Stimulated activated CD4-positive, alpha-beta T cell treated with anti-CD3 and anti-CD28 coated beads, Interleukin-12 subunit alpha, Interleukin-12 subunit beta, amount 100 ng/mL, for 48 hours (primary cell): ENCODE results near the gene SPATA1.
A peak's percentile ranks its signal among the peaks of the same experiment; 100 is the strongest.

Experiments used
- DNase-seq, 3 donors: peaks; one replicate each; pipeline ENCODE4 v3.0.0-alpha.2; 2020; ENCODE audit warnings: low read depth in 2 of 3, low spot score in 1 of 3

Gene SPATA1, protein sequence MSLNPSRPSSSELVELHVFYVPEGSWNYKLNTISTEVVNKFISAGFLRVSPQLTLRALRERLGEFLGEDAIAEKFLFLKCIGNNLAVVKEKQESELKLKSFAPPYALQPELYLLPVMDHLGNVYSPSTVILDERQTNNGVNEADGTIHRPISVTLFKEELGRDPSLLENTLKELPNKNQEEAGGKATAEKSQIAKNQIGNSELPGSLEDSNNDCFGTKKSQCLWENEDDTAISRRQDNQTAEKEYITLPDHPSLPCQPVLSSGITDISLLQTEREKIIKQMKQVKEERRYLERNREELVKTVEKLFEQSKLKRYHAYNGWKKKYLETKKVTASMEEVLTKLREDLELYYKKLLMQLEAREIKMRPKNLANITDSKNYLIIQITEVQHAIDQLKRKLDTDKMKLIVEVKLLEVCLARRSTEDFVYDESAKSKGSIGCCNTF

DNA sequence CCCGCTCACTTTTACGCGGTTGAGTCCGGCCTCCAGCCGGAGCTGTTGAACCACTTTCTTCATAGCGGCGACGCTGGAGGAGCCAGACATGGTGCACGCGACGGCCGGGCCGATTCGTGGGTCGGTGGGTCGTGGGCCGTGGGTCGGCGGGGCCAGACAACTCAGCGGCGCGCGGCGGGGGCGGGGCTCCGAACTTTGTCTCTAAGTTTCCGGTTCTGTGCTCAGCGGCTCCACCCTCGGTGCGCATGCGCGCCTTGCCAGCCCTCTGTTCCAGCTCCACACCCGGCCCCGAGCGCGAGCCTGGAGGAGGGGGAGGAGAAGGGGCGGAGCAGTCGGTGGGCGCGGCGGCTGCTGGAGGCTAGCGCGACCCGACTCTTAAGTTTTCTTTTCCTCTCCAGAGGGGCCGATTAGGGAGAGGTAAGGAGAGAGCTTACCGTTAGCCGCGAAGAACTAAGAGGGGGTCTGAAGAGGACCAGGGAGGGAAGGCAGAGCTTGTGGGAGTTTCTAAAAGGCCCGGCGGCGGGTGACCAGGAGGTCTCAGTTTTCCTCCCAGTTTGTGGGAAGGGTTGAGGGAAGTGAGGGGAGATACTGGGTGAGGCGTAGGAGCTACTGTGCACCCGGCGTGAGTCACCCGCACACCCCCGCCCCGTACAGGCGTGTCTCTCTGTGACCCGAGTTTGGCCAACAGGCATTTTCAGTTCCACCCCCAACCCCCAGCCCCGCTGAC lies at the start of gene SPATA1, which contains the start of gene GNG5:
TSS of gene SPATA1 (plus strand) at position 385 of the 727 bp plus-strand sequence. CDS start 9,974 bp downstream, outside the sequence.
TSS of gene GNG5 (minus strand) at position 580 of the 727 bp plus-strand sequence. CDS start at position 90, 490 bp downstream.
- DNase-seq, result peak; percentile 93 to 97 (median 96)

DNA sequence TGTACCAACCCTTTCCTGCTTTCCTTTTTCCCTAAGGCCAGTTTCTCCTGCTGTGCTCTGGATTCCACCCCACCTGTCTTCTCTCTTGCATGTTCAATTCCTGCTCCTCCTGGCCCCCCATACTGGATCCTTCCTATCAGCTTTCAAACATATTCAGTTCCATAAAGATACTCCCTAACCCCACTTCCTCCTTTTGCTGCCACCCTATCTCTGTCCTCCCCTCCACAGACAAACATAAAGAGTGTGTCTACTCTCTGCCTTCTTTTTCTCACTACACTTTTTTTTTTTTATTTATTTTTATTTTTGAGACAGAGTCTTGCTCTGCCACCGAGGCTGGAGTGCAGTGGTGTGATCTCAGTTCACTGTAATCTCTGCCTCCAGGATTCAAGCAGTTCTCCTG lies 44.1 kb upstream of the SPATA1 start:
- DNase-seq, result no peak

DNA sequence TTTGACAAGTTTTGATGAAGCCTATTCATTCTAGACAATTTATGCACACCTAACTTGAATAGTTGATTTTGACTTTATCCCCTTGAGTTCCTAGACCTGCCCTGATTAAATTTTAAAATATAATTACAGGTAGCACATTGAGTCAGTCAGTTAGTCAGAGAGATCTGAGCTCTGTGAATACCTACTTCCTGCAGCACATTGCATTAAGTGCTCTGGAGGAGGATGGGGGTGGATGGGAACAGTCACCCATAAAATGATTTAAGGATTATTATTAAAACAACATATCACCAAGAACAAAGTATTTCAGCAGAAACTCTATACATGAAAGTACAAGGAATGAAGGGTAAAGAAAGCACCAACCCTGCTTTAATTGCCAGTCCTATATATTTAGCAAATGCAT lies 38.9 kb upstream of the SPATA1 start:
- no peak for DNase-seq

DNA sequence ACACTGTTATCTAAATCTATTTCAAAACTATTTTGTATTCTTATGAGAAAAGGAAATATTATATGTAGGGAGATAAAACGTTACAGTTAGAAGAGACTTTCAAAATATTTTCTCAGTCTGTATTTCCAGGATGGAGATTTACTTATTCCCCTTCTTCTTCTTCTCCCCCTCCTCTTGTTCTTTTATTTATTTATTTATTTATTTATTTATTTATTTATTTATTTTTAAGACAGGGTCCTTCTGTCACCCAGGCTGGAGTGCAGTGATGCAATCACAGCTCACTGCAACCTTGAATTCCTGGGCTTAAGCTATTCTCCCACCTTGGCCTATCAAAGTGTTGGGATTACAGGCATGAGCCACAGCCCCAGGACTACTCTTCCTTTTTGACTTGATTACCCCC lies 30.0 kb upstream of the SPATA1 start:
- DNase-seq, result no peak

- DNase-seq, result peak; percentile 53 to 69 (median 59)
Measured at GRCh38 chr1:84478876-84479868, 27.0 kb upstream of the SPATA1 start, which contains the start of gene RPF1. RPF1 (plus strand) TSS chr1:84479266; CDS start chr1:84479282, 16 bp downstream.

DNA sequence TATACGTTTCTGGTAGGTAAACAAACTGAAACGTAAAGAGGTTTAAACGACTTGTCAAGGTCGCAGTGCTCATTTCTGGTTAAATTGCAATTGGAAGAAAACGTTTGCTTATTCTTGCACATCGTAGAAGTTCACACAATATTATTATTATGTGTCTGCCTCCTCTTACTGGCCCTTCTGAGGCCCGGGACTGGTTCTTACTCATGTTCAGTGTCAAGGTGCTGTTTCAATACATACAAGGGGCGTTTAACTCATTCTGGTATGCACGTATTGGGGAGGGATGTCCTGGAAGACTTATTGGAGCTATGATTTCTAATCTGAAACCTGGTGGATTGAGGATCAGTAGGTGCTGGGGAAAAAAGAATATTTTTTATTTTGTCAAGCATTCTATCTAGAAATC lies 26.2 kb upstream of the SPATA1 start:
- no peak for DNase-seq

- no peak for DNase-seq
Measured at GRCh38 chr1:84480650-84481049, 25.5 kb upstream of the SPATA1 start.

DNA sequence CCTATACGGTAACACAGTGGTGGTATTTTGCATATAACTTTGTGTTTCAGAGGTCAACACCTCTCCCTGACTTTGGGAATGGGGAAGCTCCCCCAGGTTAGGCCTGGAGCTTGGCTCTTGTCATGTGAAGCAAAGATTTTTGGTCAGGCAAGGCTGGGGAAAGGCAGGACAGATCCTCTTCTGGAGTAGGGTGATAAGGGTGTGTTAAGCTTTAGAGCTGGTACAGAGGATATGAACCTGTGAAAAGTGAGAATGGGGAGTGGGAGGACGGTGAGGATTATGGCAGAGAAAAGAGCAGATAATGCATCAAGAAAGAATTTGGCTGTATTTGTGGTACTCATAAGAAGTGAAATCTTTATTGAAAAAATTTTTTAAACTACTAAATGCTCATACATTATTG lies 24.9 kb upstream of the SPATA1 start:
- DNase-seq, result no peak

GRCh38 chr1:84488107-84488506 lies 18.1 kb upstream of the SPATA1 start:
- no peak for DNase-seq

- no peak for DNase-seq
Measured at GRCh38 chr1:84489766-84490165, 16.4 kb upstream of the SPATA1 start.

- DNase-seq, result no peak
Measured at GRCh38 chr1:84492726-84493125, 13.5 kb upstream of the SPATA1 start.

- DNase-seq, result no peak
Measured at GRCh38 chr1:84493747-84494146, 12.4 kb upstream of the SPATA1 start.

GRCh38 chr1:84496498-84496897 lies 9.7 kb upstream of the SPATA1 start:
- DNase-seq, result no peak

DNA sequence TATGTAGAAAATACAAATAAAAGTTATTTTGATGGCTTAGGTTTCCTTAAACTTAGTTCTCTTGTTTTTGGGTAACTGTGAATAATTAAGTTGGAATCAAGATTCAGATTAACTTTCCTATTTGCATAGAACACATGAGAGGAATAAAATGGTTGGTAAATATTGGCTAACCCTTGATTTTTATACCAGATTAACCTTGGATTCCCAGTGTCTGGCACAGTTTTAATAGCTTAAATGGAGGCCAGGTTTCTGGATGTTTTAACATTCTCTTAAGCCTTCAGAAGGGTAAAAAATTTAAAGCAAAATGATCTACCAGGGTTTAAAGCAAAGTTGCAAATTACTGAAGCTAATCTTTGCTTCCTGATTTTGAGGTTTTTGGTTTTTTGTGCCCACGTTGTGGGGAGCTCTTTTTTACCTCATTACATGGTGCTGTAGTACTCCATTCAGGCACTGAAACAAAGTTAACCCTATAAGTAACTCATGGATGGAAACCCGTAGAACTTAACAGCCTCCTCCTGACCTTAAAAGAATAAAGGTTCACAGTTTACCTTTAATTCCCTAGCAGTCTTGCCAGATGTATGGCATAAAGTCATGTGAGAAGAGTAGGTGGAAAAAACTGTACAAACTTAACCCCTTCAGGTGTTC lies 8.4 kb upstream of the SPATA1 start:
- no peak for DNase-seq

DNA sequence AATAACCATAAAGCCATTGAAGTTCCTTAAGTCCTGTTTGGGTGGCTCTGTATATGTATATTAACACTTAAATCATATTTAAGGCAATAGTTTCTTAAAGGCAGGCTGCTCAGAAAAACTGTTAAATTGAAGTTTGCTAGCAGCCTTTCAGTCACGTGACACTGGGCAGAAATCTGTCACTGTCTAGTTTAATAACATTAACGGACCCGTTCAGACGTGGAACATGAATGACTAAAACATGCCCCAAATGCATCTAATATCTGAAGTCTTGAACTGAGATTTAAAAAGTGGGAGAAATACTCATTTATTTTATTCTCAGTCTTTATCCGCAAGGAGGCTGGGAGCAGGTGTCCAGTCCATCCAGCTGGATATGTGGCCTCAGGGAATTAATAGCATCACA lies 3.3 kb upstream of the SPATA1 start:
- no peak for DNase-seq

DNA sequence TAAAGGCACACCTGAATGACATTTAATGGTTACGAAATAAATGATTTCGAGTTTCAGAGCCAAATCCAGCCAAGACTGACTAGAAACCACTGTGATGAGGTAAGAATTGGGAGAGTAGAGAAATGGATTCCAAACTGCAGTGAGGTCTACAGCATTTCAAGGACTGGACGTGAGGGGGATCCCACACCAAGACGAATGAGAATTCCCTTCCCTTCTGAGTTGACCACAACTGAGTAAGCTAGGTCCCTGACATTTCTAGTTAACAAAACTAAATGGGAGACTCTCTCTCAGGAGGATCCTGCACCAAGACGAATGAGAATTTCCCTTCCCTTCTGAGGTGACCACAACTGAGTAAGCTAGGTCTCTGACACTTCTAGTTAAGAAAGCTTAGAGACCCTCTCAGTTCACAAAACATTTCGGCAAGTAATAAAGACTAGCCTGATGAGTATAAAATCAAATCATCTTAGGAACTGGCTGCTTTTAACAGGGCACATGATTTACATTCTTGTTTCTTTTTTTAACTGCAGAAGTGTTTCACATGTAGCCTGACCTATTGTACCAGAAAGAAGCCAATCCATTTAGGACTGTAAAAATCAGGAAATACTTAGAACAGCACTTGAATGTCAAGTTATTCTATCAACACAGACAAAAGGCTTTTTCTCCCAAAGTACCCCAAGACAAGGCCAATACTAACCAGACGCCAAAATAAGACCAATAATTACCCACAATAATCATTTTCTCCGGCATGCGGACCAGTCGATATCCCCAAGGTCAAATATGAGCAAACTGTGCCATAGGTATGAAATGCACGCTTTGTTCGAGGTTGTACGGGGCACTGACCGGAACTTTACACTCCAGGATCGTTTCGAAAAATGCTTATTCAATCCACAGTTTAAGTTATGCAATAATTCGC lies 1.4 kb upstream of the SPATA1 start:
- DNase-seq, result no peak

DNA sequence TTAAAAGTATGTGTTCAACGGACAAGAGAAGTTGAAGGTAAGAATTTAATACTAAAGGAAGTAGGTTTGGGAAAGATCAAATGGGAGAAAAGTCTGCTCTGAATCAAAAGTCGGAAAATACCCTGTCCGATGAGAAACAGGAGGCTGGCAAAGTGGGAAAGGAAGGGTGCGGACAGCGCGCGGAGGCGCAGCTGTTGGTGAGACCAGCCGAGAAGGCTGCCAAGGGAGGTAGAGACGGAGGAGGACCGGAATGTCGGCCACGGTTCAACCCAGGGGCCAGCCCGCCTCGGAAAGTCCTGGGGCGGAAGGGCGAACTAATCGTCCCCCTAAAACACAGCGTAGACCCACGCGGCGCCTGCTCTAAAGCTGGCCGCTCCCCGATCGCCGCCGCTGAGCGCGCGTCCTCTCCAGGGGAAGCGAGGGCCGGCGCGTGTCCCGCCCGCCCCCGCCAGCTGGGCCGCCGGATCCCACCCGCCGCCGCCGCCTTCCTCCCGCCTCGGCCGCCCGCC lies 639 bp upstream of the SPATA1 start:
- DNase-seq, result no peak

DNA sequence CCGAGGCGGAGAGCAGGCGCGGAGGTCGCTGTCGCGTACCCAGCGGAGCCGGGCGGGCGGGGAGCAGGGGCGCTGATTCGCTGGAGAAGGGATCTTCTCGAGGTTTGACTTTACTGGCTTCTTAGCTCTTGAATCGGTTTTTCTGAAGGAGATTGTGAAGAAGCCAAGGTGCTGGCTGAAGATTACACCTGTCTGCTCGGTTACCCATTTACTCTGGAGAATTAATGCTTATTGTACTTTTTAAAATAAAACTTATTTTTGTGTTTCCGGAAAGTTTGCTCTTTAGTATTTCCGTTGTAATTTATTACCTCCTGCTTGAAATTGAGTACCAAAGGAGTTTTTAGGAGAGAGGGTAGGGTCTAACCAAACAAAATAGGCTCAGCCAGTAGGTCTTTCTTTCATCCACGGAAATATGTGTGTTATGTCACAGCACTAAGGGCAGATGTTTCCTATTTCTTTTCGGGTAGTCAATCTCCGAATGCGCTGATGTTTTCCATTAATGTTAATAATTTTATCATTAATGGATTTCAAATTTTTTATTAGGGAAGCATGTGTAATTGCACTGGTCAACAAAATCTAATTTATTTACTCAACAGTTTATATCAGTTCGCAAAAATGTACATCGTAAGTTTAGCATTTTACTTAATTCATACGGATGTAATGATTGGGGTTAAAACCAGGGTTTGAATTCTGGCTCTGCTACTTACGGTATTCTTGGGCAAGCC lies 705 bp downstream of the SPATA1 start:
- no peak for DNase-seq
